K562 (cell line): ENCODE measurements around the gene DHDDS. TPM values are rescaled to one million over a fixed set of nuclear protein-coding genes. Genes with fewer than 3 reads are reported as not detected.

ENCODE experiments used
- FIP1L1 ChIP-seq: fragments of 200-400 bp; formaldehyde crosslinking; IDR thresholded peaks from 2 replicates; pipeline ENCODE4 v1.6.1; 2018; ENCODE audit warnings: mild to moderate bottlenecking, low read depth, low read length; ENCODE audit not compliant: poor library complexity, severe bottlenecking
- FOXJ2 ChIP-seq: fragments of 200-800 bp; sonication (Bioruptor generic); IDR thresholded peaks from 2 replicates; pipeline ENCODE4 v1.6.1; 2016; ENCODE audit warnings: missing genetic modification characterization, missing compliant biosample characterization
- GABPB1 ChIP-seq: sonication (generic); formaldehyde crosslinking; IDR thresholded peaks from 2 replicates; pipeline ENCODE4 v1.8.0; 2022; ENCODE audit warnings: mild to moderate bottlenecking, missing genetic modification reagents
- GTF2F1 ChIP-seq: IDR thresholded peaks from 2 replicates; pipeline ENCODE4 v1.6.1; 2011; ENCODE audit warnings: low read depth, low read length, improper control_type of control experiment
- HDGF ChIP-seq: fragments of 450-650 bp; IDR thresholded peaks from 2 replicates; pipeline ENCODE4 v1.6.1; 2016
- HEY1 ChIP-seq: fragments of 250-450 bp; sonication (Bioruptor Pico); IDR thresholded peaks from 2 replicates; pipeline ENCODE4 v1.5.0; 2020; ENCODE audit warnings: mild to moderate bottlenecking, moderate library complexity, borderline replicate concordance
- KLF1 ChIP-seq: fragments of 450-650 bp; IDR thresholded peaks from 2 replicates; pipeline ENCODE4 v1.6.1; 2016; ENCODE audit warnings: missing genetic modification characterization, missing compliant biosample characterization
- NFE2L1 ChIP-seq: fragments of 450-650 bp; IDR thresholded peaks from 2 replicates; pipeline ENCODE4 v1.6.1; 2016; ENCODE audit warnings: missing genetic modification characterization, low read depth, mild to moderate bottlenecking, missing compliant biosample characterization, moderate library complexity, borderline replicate concordance
- NONO ChIP-seq, 2 experiments: fragments of 200-400 bp in 1 of 2; fragments of 450-650 bp in 1 of 2; formaldehyde crosslinking in 1 of 2; IDR thresholded peaks; 2 replicates each; pipeline ENCODE4 v1.6.1; 2017; ENCODE audit warnings: low read depth in 2 of 2, mild to moderate bottlenecking in 2 of 2, moderate library complexity in 2 of 2, low read length in 1 of 2
- NR2C2 ChIP-seq, 2 experiments: fragments of 200-800 bp in 1 of 2; sonication (Bioruptor generic) in 1 of 2; sonication (generic) in 1 of 2; formaldehyde crosslinking in 1 of 2; IDR thresholded peaks; 2 replicates each; pipeline versions ENCODE4 v1.6.1 to v1.8.0; 2016 to 2022; ENCODE audit warnings: mild to moderate bottlenecking in 1 of 2, missing compliant biosample characterization in 1 of 2, missing genetic modification characterization in 1 of 2, missing genetic modification reagents in 1 of 2
- PHTF2 ChIP-seq: fragments of 250-450 bp; sonication (Bioruptor Pico); IDR thresholded peaks from 2 replicates; pipeline ENCODE4 v1.5.0; 2021; ENCODE audit warnings: mild to moderate bottlenecking
- POLR2H ChIP-seq: IDR thresholded peaks from 2 replicates; pipeline ENCODE4 v1.6.1; 2016; ENCODE audit warnings: missing genetic modification characterization, low read depth, mild to moderate bottlenecking, control low read depth, missing compliant biosample characterization, moderate library complexity
- POLR3G ChIP-seq: IDR thresholded peaks from 2 replicates; pipeline ENCODE4 v1.6.1; 2011; ENCODE audit not compliant: insufficient read length, insufficient replicate concordance; ENCODE audit errors: extremely low read depth
- RBM34 ChIP-seq: fragments of 200-400 bp; formaldehyde crosslinking; IDR thresholded peaks from 2 replicates; pipeline ENCODE4 v1.6.1; 2018; ENCODE audit warnings: low read length, borderline replicate concordance; ENCODE audit not compliant: insufficient read depth
- SMARCC2 ChIP-seq: fragments of 450-650 bp; IDR thresholded peaks from 2 replicates; pipeline ENCODE4 v1.6.1; 2017; ENCODE audit warnings: antibody characterized with exemption, moderate library complexity, mild to moderate bottlenecking, low read depth
- SP1 ChIP-seq: sonication (generic); formaldehyde crosslinking; IDR thresholded peaks from 2 replicates; pipeline ENCODE4 v1.8.1; 2022; ENCODE audit warnings: mild to moderate bottlenecking, missing genetic modification reagents
- STAG1 ChIP-seq: sonication (generic); formaldehyde crosslinking; IDR thresholded peaks from 2 replicates; pipeline ENCODE4 v1.5.0; 2020; ENCODE audit warnings: missing genetic modification reagents, borderline replicate concordance
- TCF7L2 ChIP-seq: fragments of 150-350 bp; IDR thresholded peaks from 2 replicates; pipeline ENCODE4 v1.6.1; 2016; ENCODE audit warnings: low read depth, mild to moderate bottlenecking, low read length, moderate library complexity
- TEAD4 ChIP-seq, 2 experiments: sonication (generic) in 1 of 2; formaldehyde crosslinking in 1 of 2; IDR thresholded peaks; 2 replicates each; pipeline versions ENCODE4 v1.6.1 to v1.8.0; 2012 to 2022; ENCODE audit warnings: borderline replicate concordance in 1 of 2, inconsistent platforms in 1 of 2, low read length in 1 of 2, mild to moderate bottlenecking in 1 of 2, missing genetic modification reagents in 1 of 2
- ZNF121 ChIP-seq: sonication (generic); formaldehyde crosslinking; conservative IDR thresholded peaks from 2 replicates; pipeline ENCODE4 v1.8.0; 2022; ENCODE audit warnings: missing genetic modification reagents
- ZNF24 ChIP-seq: fragments of 450-650 bp; IDR thresholded peaks from 2 replicates; pipeline ENCODE4 v1.6.1; 2016
- ZNF507 ChIP-seq: conservative IDR thresholded peaks from 2 replicates; pipeline ENCODE4 v1.6.1; 2017; ENCODE audit warnings: missing genetic modification characterization, missing compliant biosample characterization
- ZNF551 ChIP-seq: fragments of 250-450 bp; sonication (Bioruptor Pico); IDR thresholded peaks from 2 replicates; pipeline ENCODE4 v1.5.0; 2021; ENCODE audit warnings: mild to moderate bottlenecking, moderate library complexity
- ZNF707 ChIP-seq: fragments of 250-450 bp; sonication (Bioruptor Pico); conservative IDR thresholded peaks from 2 replicates; pipeline ENCODE4 v1.8.0; 2022; ENCODE audit warnings: inconsistent platforms, mild to moderate bottlenecking, moderate library complexity
- ZNF785 ChIP-seq: fragments of 250-450 bp; sonication (Bioruptor Pico); IDR thresholded peaks from 2 replicates; pipeline ENCODE4 v1.4.0; 2020; ENCODE audit warnings: mild to moderate bottlenecking
- polyA plus RNA-seq, 8 experiments: library from polyadenylated mRNA; depleted of rRNA in 4 of 8; stranded (reverse) in 5 of 8; unstranded in 3 of 8; fragments of >200 nt; fragmentation: Nextera tagmentation in 2 of 8; fragmentation: Illumina TruSeq in 1 of 8; extraction: Ambion mirVana in 2 of 8; extraction: Trizol in 1 of 8; gene quantifications; 2 replicates each; pipeline versions ENCODE4 v1.2.1 to v1.2.3, GENCODE V29; 2011 to 2014; ENCODE audit warnings: inconsistent platforms in 1 of 8, missing spikeins in 1 of 8
- total RNA-seq, 7 experiments: library from RNA; depleted of rRNA in 6 of 7; stranded (reverse); fragments of >200 nt in 6 of 7; fragmentation: Illumina TruSeq in 2 of 7; extraction: Trizol in 2 of 7; gene quantifications; 2 replicates each; pipeline versions ENCODE4 v1.2.1 to v1.2.3, GENCODE V29; 2011 to 2021; ENCODE audit warnings: low replicate concordance in 1 of 7
- TF ChIP-seq, protein P1 (sequence below): fragments of 450-650 bp; IDR thresholded peaks from 2 replicates; pipeline ENCODE4 v1.6.1; 2018; ENCODE audit not compliant: partially characterized antibody
- TF ChIP-seq, protein P2 (sequence below): sonication (generic); formaldehyde crosslinking; IDR thresholded peaks from 2 replicates; pipeline ENCODE4 v1.9.0; 2022; ENCODE audit warnings: mild to moderate bottlenecking, missing genetic modification reagents

Gene DHDDS
- total and polyA plus RNA-seq, 9 of the 15 experiments (the other 6 are each of a cell fraction or from before 2014, with no cell fraction given): 33.3 to 55.0 (median 44.3) TPM

DNA sequence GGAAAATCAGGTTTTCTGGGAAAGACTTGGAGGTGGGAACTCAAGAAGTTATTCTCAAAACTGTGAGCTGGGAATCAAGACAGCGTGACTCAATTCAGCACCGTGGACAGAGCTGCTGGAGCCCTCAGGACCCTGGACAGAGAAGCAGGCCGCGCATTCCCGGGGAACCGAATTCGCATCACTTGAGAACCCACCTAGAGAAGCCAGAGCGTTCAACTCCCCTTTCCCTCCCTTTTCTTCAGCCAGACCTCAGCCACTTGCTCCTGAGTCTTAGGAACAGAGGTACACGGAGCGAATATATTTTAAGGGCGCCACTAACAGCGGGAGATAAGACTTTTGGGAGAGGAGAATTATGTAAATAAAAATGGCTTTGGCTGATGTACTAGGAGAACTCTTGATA is 23.5 kb upstream of the DHDDS start (continued):
- TF ChIP-seq ZNF785 (no peak), ZNF121 (CRISPR knock-in tag) (peak; percentile 77), ZNF551 (CRISPR knock-in tag) (no peak), ZNF707 (0 out of 2 replicates have a peak, but pooled peaks have one; percentile 9), GABPB1 (peak; percentile 94), NFE2L1 (tag) (no peak), NR2C2 (CRISPR knock-in tag; IDR thresholded peaks at IDR 0.05) (peak; percentile 95), NR2C2 (tag; IDR thresholded peaks at IDR 0.05) (peak; percentile 47), TEAD4 (IDR thresholded peaks at IDR 0.05; ENCODE audit: low read length) (peak; percentile 76), TEAD4 (CRISPR knock-in tag; IDR thresholded peaks at IDR 0.05; ENCODE audit: borderline replicate concordance) (peak; percentile 99), KLF1 (tag) (no peak), RBM34 (no peak), NONO (IDR thresholded peaks at IDR 0.05; ENCODE audit: low read depth in 2 of 2, low read length in 1 of 2) (no peak), POLR3G (no peak), PHTF2 (no peak), SP1 (peak; percentile 90), FIP1L1 (no peak), HDGF (no peak), STAG1 (CRISPR knock-in tag) (peak; percentile 100), TCF7L2 (no peak), HEY1 (CRISPR knock-in tag) (no peak), ZNF24 (peak; percentile 88), ZNF507 (tag) (no peak), POLR2H (tag) (no peak), GTF2F1 (no peak), FOXJ2 (tag) (peak; percentile 73; the same call in 1 of the 2 replicates), SMARCC2 (peak; percentile 31; the same call in 1 of the 2 replicates)
- TF ChIP-seq, protein P1, sequence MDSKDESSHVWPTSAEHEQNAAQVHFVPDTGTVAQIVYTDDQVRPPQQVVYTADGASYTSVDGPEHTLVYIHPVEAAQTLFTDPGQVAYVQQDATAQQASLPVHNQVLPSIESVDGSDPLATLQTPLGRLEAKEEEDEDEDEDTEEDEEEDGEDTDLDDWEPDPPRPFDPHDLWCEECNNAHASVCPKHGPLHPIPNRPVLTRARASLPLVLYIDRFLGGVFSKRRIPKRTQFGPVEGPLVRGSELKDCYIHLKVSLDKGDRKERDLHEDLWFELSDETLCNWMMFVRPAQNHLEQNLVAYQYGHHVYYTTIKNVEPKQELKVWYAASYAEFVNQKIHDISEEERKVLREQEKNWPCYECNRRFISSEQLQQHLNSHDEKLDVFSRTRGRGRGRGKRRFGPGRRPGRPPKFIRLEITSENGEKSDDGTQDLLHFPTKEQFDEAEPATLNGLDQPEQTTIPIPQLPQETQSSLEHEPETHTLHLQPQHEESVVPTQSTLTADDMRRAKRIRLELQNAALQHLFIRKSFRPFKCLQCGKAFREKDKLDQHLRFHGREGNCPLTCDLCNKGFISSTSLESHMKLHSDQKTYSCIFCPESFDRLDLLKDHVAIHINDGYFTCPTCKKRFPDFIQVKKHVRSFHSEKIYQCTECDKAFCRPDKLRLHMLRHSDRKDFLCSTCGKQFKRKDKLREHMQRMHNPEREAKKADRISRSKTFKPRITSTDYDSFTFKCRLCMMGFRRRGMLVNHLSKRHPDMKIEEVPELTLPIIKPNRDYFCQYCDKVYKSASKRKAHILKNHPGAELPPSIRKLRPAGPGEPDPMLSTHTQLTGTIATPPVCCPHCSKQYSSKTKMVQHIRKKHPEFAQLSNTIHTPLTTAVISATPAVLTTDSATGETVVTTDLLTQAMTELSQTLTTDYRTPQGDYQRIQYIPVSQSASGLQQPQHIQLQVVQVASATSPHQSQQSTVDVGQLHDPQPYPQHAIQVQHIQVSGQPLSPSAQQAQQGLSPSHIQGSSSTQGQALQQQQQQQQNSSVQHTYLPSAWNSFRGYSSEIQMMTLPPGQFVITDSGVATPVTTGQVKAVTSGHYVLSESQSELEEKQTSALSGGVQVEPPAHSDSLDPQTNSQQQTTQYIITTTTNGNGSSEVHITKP: no peak
- TF ChIP-seq, protein P2, sequence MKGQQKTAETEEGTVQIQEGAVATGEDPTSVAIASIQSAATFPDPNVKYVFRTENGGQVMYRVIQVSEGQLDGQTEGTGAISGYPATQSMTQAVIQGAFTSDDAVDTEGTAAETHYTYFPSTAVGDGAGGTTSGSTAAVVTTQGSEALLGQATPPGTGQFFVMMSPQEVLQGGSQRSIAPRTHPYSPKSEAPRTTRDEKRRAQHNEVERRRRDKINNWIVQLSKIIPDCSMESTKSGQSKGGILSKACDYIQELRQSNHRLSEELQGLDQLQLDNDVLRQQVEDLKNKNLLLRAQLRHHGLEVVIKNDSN (CRISPR knock-in tag): peak; percentile 78
